Natural killer cell (primary cell): ENCODE measurements around the gene PTMA. TPM values are rescaled to one million over a fixed set of nuclear protein-coding genes. Genes with fewer than 3 reads are reported as not detected.

ENCODE experiments used
- ATAC-seq, 3 donors: fragments of 150-1000 bp in 2 of 3; fragments of 200-7000 bp in 1 of 3; cut with Tn5 transposase; 1 replicate in 1 of 3; 2 replicates in 2 of 3; pipeline ENCODE4 v1.10.0; 2021; ENCODE audit warnings: mild to moderate bottlenecking in 2 of 3, moderate library complexity in 2 of 3
- DNase-seq, 2 donors: peaks; one replicate each; pipeline versions ENCODE4 v3.0.0 to v3.0.0-alpha.2; 2013 to 2021; ENCODE audit warnings: mixed read lengths in 1 of 2
- H3K27ac ChIP-seq: one replicate; pipeline ENCODE4 v1.5.1; 2013; ENCODE audit warnings: mild to moderate bottlenecking, low read length
- H3K27me3 ChIP-seq: one replicate; pipeline ENCODE4 v1.6.1; 2013; ENCODE audit warnings: low read length; ENCODE audit not compliant: control insufficient read depth, insufficient read depth
- H3K36me3 ChIP-seq: one replicate; pipeline ENCODE4 v1.6.1; 2013; ENCODE audit warnings: low read length; ENCODE audit not compliant: control insufficient read depth, insufficient read depth
- H3K4me1 ChIP-seq: one replicate; pipeline ENCODE4 v1.6.1; 2013; ENCODE audit warnings: low read length; ENCODE audit not compliant: control insufficient read depth, insufficient read depth
- H3K4me3 ChIP-seq: one replicate; pipeline ENCODE4 v1.5.1; 2013; ENCODE audit warnings: low read length
- H3K9me3 ChIP-seq: one replicate; pipeline ENCODE4 v1.6.1; 2013; ENCODE audit warnings: low read length; ENCODE audit not compliant: control insufficient read depth, insufficient read depth
- H3K27ac Mint-ChIP-seq, 2 donors: one replicate each; pipeline ENCODE4 v1.8.0; 2022; ENCODE audit warnings: mild to moderate bottlenecking in 2 of 2, mixed read lengths in 2 of 2, moderate library complexity in 1 of 2
- H3K27me3 Mint-ChIP-seq, 2 donors: one replicate each; pipeline ENCODE4 v1.8.0; 2022; ENCODE audit warnings: low read depth in 2 of 2, mixed read lengths in 2 of 2
- H3K36me3 Mint-ChIP-seq: one replicate; pipeline ENCODE4 v1.8.0; 2022; ENCODE audit warnings: mixed read lengths
- H3K4me1 Mint-ChIP-seq, 2 donors: one replicate each; pipeline ENCODE4 v1.8.0; 2022; ENCODE audit warnings: mixed read lengths in 2 of 2
- H3K4me3 Mint-ChIP-seq: one replicate; pipeline ENCODE4 v1.8.0; 2022; ENCODE audit warnings: mild to moderate bottlenecking, moderate library complexity, mixed read lengths
- H3K9me3 Mint-ChIP-seq, 2 donors: one replicate each; pipeline ENCODE4 v1.8.0; 2022; ENCODE audit warnings: mixed read lengths in 2 of 2
- WGBS: methylation state at CpG from one replicate; pipeline ENCODE4 v1.1.7; 2013; ENCODE audit warnings: missing lambda C conversion rate; ENCODE audit not compliant: insufficient coverage; 5-methylcytosine and 5-hydroxymethylcytosine counted together
- intact Hi-C: fragments of 100-400 bp; cut with micrococcal nuclease; formaldehyde crosslinking; loops from one replicate; pipeline ENCODE4 v1.14.2; 2022
- total RNA-seq, 4 donors: library from RNA; stranded (reverse); fragments of 120-200 nt in 1 of 4; gene quantifications; one replicate each; pipeline versions ENCODE4 v1.2.3 to v1.2.4, GENCODE V29; 2013 to 2022
- TF ChIP-seq, protein P1 (sequence below): fragments of 200-600 bp; IDR thresholded peaks from one replicate; pipeline ENCODE4 v1.8.0; 2022; ENCODE audit warnings: antibody characterized with exemption

The PTMA gene
- total RNA-seq, 3 donors from 2014 or later (not counting 1 experiment from before 2014, with no cell fraction given): 1,245 to 1,643 (median 1,314) TPM

DNA sequence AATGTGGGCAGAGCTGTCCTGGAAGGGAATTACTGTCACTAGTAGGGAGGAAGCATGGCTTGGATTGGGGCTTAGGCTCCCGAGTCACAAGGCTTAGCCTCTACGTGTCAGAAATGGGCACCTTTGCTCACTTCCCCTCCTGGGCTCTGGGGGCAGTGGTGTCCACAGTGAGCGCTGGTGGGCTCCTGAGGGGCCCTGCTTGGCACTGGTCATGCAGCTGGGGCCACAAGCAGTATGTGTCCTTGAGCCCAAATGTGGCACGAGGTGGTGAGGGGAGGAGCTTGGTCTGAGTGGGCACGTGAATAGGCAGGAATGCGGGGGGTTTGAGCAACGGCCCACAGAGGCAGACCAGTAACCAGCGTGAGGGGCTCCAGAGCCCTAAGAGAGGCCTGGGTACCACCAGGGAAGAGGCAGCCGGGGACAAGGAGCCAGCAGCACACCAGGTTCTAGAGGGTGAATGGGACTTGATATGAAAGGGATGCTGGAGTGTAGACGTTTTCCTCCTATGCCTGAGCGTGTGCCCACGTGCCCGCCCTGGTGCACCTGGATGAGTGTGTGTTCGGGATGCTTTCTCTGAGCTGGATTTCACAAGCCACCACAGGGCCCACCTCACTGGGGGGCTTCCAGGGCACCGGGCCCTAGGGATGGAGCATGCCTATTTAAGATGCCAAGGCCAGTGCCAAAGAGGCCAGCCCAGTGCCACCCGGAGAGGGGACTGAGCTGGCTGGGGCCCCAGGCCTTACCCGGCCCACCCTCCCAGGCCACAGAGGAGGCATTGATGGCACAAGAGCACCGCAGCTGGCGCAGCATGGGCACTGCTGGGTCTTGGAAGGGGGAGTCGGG lies 22.8 kb upstream of the PTMA start:
- Mint-ChIP-seq H3K4me3 (no peak overlapping the region), H3K27ac (no peak overlapping the region), H3K4me1 (peaks cover 0 to 10% of the 10 kb centered on the region in 2 donors), H3K9me3 (no peaks in the 10 kb centered on the region), H3K27me3 (peaks cover 0 to 14% of the 10 kb centered on the region in 2 donors), H3K36me3 (no peaks in the 10 kb centered on the region)
- H3K4me1 ChIP-seq: peaks cover 12% of the 10 kb centered on the region
- no peaks in the 10 kb centered on the region for H3K36me3 ChIP-seq
- ATAC-seq: no peak
- H3K4me3 ChIP-seq: no peak overlapping the region
- intact Hi-C loops: no loop called here
- no peak for DNase-seq
- TF ChIP-seq, protein P1, sequence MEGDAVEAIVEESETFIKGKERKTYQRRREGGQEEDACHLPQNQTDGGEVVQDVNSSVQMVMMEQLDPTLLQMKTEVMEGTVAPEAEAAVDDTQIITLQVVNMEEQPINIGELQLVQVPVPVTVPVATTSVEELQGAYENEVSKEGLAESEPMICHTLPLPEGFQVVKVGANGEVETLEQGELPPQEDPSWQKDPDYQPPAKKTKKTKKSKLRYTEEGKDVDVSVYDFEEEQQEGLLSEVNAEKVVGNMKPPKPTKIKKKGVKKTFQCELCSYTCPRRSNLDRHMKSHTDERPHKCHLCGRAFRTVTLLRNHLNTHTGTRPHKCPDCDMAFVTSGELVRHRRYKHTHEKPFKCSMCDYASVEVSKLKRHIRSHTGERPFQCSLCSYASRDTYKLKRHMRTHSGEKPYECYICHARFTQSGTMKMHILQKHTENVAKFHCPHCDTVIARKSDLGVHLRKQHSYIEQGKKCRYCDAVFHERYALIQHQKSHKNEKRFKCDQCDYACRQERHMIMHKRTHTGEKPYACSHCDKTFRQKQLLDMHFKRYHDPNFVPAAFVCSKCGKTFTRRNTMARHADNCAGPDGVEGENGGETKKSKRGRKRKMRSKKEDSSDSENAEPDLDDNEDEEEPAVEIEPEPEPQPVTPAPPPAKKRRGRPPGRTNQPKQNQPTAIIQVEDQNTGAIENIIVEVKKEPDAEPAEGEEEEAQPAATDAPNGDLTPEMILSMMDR: no peak
- no peak overlapping the region for H3K27ac ChIP-seq
- no peaks in the 10 kb centered on the region for H3K9me3 ChIP-seq
- no peaks in the 10 kb centered on the region for H3K27me3 ChIP-seq
- 90% methylated on average over 20 of the region's 20 CpGs for WGBS

DNA sequence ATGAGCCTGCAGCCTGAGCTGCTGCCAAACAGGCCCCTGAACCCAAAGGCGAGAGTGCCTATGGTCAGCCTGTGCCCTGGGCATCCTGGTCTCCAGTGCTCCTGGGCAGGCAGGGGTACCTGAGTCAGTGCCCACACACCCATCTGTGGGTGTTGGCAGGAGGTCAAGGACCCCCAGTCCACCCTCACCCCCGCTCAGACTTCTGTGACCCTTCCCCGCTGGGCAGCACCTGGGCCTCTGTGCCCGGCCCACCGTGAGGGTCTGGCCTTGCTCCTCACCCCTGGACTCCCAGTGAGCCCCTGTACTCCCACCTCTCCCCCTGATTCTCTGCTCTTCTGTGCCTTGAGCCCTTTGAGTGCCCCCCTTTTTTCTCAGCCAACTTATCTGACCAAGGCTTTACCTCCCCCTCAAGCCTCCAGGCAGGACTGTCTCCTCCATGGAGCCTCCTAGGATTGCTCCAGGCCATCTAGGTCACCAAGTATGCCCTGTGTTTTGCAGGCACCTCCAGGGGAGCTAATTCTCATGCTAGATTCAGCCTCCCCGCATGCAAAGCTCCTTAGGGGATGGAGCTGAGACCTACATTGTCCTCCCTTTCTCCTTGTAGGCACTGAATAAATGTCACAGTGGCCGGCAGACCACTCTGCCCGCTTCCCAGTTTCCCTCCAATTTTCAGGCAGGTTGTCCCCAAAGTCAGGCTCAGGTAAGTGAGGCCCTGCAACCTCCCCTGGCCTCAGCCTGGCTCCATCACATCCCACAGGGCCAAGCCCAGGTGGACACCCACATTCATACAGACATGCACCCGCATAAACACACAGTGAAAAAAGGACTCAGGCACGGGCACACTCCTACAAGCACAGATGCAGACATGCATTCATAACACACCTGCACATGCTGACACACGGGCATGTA lies 21.9 kb upstream of the PTMA start:
- no peak overlapping the region for H3K27ac Mint-ChIP-seq
- H3K27me3 Mint-ChIP-seq: peaks cover 0 to 13% of the 10 kb centered on the region in 2 donors
- no peak overlapping the region for H3K4me3 Mint-ChIP-seq
- TF ChIP-seq, protein P1: no peak
- ATAC-seq (no peak), DNase-seq (no peak)
- intact Hi-C loops: loop anchor here (1.0 kb wide), 1 partner anchor 29 kb away; no protein-coding TSS in a partner anchor
- Histone ChIP-seq H3K27me3 (no peaks in the 10 kb centered on the region), H3K9me3 (no peaks in the 10 kb centered on the region), H3K4me3 (no peak overlapping the region), H3K4me1 (peaks cover 8% of the 10 kb centered on the region), H3K36me3 (no peaks in the 10 kb centered on the region), H3K27ac (no peak overlapping the region)
- H3K9me3 Mint-ChIP-seq: no peaks in the 10 kb centered on the region
- peaks cover 0 to 9% of the 10 kb centered on the region in 2 donors for H3K4me1 Mint-ChIP-seq
- H3K36me3 Mint-ChIP-seq: no peaks in the 10 kb centered on the region
- 89% methylated on average over 11 of the region's 11 CpGs for WGBS

DNA sequence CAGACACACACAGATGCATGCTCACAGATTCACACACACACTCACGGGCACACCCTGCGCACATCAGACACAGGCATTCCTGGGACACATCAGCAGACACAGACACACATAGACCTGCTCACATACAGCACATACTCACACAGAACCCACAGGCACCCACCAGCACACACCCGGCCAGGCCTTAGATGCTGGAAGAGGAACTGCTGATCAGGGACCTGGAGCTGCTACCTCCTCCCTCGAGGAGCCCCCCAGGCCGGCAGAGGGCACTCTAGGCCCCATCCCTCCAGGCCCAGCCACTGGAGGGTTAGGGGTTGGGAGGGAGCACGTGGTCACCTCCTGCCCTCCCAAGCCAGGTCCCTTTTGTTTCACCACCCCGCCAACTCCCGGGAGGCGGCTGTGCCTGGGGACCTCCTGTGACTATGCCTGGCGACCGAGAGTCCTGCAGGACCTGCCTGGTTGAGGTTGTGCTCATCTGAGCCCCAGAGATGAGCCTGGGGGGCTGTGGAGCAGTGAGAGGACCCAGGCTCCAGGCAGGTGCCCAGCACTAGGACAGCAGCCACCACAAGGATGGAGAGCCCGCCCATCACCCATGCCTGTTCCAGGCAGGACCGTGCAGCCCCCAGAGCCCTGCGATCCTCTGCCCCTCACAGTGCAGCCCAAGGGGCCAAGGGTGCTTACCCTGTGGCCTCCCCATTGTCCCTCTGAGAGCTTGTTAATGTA lies 21.0 kb upstream of the PTMA start:
- no peak overlapping the region for H3K4me3 Mint-ChIP-seq
- peak; percentile 69 to 96 (median 95) for ATAC-seq
- TF ChIP-seq, protein P1: peak; percentile 48
- intact Hi-C loops: loop anchor here (1.0 kb wide), 1 partner anchor 28 kb away; no protein-coding TSS in a partner anchor
- peaks cover 0 to 6% of the 10 kb centered on the region in 2 donors for H3K4me1 Mint-ChIP-seq
- no peaks in the 10 kb centered on the region for H3K9me3 Mint-ChIP-seq
- 41% methylated on average over 12 of the region's 14 CpGs for WGBS
- DNase-seq: peak; percentile 57 to 78
- Histone ChIP-seq H3K27me3 (no peaks in the 10 kb centered on the region), H3K9me3 (no peaks in the 10 kb centered on the region), H3K4me1 (peaks cover 7% of the 10 kb centered on the region), H3K27ac (no peak overlapping the region), H3K4me3 (no peak overlapping the region), H3K36me3 (no peaks in the 10 kb centered on the region)
- H3K27ac Mint-ChIP-seq: no peak overlapping the region
- no peaks in the 10 kb centered on the region for H3K36me3 Mint-ChIP-seq
- H3K27me3 Mint-ChIP-seq: peaks cover 0 to 5% of the 10 kb centered on the region in 2 donors
